Mesothelial cell of epicardium (in vitro differentiated cells): ENCODE data around the gene MRPL51. TPM values are rescaled to one million over a fixed set of nuclear protein-coding genes. Genes with fewer than 3 reads are reported as not detected.

Experiments
- DNase-seq, 2 experiments: peaks; one replicate each; pipeline ENCODE4 v3.0.0; 2021; ENCODE audit warnings: low spot score in 2 of 2; ENCODE audit not compliant: unreplicated experiment in 2 of 2
- H3K27ac Mint-ChIP-seq: 2 replicates; pipeline ENCODE4 v1.8.0; 2021; ENCODE audit warnings: mixed read lengths
- H3K27me3 Mint-ChIP-seq: 2 replicates; pipeline ENCODE4 v1.8.0; 2021; ENCODE audit warnings: low read depth, mixed read lengths
- H3K36me3 Mint-ChIP-seq: 2 replicates; pipeline ENCODE4 v1.8.0; 2021; ENCODE audit warnings: mixed read lengths
- H3K4me1 Mint-ChIP-seq: 2 replicates; pipeline ENCODE4 v1.8.0; 2021; ENCODE audit warnings: mixed read lengths
- H3K4me3 Mint-ChIP-seq: 2 replicates; pipeline ENCODE4 v1.8.0; 2021; ENCODE audit warnings: mild to moderate bottlenecking, moderate library complexity, mixed read lengths
- H3K9me3 Mint-ChIP-seq: 2 replicates; pipeline ENCODE4 v1.8.0; 2021; ENCODE audit warnings: mixed read lengths
- total RNA-seq: library from RNA; stranded (reverse); gene quantifications from 3 replicates; pipeline ENCODE4 v1.2.1, GENCODE V29; 2021
- TF ChIP-seq, protein P1 (sequence below): fragments of 200-600 bp; sonication (generic); IDR thresholded peaks from one replicate; pipeline ENCODE4 v1.5.0; 2021; ENCODE audit warnings: antibody characterized with exemption; ENCODE audit not compliant: unreplicated experiment

The MRPL51 gene
- total RNA-seq, 1 donor from 2014 or later: 137 TPM

DNA sequence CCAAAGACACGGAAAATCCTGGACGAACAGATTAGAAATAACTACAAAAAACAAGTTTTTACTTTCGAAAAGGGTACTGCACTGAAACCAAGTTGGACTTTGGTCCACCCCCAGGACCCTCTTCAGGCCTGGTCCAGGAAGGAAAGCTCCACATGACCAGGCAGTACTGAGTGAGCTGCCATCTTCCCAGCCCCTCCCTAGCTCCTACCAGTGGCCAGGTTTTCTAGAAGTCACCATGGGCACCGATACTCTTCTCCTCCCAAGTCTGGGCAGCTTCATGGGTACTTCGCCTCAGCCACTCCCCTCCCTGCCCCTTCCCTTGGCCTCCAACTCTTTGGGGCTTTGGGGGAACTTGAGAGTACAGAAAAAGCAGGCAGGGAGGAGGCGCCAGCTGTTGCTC lies 29.2 kb downstream of the MRPL51 start:
- TF ChIP-seq, protein P1, sequence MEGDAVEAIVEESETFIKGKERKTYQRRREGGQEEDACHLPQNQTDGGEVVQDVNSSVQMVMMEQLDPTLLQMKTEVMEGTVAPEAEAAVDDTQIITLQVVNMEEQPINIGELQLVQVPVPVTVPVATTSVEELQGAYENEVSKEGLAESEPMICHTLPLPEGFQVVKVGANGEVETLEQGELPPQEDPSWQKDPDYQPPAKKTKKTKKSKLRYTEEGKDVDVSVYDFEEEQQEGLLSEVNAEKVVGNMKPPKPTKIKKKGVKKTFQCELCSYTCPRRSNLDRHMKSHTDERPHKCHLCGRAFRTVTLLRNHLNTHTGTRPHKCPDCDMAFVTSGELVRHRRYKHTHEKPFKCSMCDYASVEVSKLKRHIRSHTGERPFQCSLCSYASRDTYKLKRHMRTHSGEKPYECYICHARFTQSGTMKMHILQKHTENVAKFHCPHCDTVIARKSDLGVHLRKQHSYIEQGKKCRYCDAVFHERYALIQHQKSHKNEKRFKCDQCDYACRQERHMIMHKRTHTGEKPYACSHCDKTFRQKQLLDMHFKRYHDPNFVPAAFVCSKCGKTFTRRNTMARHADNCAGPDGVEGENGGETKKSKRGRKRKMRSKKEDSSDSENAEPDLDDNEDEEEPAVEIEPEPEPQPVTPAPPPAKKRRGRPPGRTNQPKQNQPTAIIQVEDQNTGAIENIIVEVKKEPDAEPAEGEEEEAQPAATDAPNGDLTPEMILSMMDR: no peak
- Mint-ChIP-seq H3K27me3 (peaks cover 2% of the 10 kb centered on the region), H3K27ac (no peak overlapping the region), H3K36me3 (peaks cover 6% of the 10 kb centered on the region), H3K4me3 (no peak overlapping the region), H3K9me3 (no peaks in the 10 kb centered on the region), H3K4me1 (no peaks in the 10 kb centered on the region)
- no peak for DNase-seq

DNA sequence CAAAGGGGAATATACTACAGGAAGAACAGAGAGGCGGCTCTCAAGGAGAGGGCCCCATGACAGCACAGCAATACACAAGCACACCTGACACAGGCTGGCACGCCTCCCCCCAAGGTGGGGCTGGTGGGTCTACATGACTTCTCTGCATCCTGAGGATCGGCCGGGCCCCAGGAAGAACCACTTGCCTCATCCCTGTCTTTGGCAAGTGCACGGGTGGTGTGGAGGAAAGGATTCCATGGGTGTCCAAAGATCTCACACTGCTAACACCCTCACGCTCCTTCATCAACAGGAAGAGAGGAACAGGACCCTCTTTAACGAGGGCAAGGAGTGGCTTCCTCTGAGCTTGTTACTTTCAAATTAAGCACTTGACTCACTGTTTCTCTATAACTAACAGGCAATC lies 29.8 kb downstream of the MRPL51 start:
- Mint-ChIP-seq H3K36me3 (peaks cover 6% of the 10 kb centered on the region), H3K4me1 (no peaks in the 10 kb centered on the region), H3K4me3 (no peak overlapping the region), H3K9me3 (no peaks in the 10 kb centered on the region), H3K27ac (no peak overlapping the region), H3K27me3 (no peaks in the 10 kb centered on the region)
- TF ChIP-seq, protein P1: no peak
- DNase-seq: no peak

DNA sequence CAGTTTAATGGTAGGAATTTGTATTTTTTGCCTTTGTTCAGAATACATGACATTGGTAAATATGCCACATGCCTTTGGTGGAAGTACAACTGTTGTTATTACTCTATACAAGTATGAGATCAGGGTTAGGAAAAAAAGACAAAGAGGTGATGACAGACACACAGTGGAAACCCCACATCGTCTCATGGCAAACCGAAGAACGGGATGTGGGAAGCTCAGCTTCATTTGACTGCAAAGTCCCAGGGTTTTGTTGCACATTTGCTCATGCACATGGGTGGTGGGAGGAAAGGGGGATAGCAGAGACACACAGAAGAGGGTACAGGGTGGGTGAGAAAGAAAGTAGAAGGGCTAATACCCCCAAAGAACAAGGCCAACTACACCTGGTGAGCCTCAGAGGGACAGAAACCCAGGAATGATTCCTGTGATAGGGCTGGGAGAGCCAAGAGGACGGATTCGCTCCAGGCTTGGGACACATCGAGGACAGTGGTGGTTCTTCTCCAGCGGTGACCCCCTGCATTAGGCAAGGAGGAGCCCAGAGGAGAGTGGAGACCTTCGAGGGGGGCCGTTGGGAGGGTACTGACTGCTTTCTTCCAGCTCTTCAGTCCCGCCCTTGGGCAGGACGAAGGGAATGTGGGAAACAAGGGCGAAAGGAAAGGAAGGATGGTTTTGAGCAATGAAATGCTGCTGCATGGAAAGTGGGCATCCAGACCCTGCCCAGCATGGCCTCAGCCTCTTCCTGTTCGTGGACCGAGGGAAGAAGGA lies 30.6 kb downstream of the MRPL51 start:
- H3K9me3 Mint-ChIP-seq: no peaks in the 10 kb centered on the region
- H3K4me3 Mint-ChIP-seq: no peak overlapping the region
- H3K27ac Mint-ChIP-seq: no peak overlapping the region
- no peak for DNase-seq
- TF ChIP-seq, protein P1: no peak
- no peaks in the 10 kb centered on the region for H3K27me3 Mint-ChIP-seq
- H3K4me1 Mint-ChIP-seq: no peaks in the 10 kb centered on the region
- peaks cover 6% of the 10 kb centered on the region for H3K36me3 Mint-ChIP-seq

DNA sequence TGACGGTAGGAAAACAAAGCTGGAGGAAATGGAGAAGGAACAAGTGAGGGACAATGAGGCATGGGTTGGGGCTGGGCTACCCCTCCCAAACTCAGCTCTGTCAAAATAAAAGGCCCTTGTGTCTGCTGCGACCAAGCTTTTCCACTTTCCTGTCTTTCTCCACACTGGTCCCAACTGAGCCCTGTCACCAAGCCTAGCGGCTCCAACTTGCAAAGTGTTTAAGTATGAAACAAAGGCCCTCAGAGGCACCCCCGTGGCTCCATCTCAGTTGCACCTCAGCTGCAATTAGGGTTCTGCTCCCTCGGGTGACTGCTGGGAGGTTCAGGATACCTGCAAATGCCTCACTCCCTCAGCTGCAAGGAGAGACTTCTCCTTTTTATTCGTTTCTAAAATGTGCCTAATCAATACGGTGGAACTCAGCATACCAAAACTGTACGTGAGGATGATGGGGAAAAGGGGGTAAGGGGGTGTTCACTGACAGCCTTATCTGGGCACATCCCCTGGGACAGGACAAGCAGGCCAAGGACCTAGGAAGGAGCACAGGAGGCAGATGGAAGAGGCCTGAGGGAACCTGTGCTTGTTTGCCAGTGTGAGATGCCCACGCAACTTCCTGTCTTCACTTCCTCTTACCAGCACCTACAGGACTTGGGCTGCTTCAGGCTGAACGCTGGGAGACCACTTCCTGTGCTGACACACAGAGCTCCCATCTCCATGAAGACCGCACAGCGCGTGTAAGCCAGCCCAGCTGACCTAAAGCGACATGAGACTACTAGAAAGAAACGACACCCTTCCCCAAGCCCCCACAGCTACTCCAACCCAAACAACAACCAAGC lies 31.4 kb downstream of the MRPL51 start:
- Mint-ChIP-seq H3K27ac (no peak overlapping the region), H3K4me1 (no peaks in the 10 kb centered on the region), H3K27me3 (no peaks in the 10 kb centered on the region), H3K36me3 (peaks cover 6% of the 10 kb centered on the region), H3K4me3 (no peak overlapping the region), H3K9me3 (no peaks in the 10 kb centered on the region)
- DNase-seq: no peak
- TF ChIP-seq, protein P1: no peak

DNA sequence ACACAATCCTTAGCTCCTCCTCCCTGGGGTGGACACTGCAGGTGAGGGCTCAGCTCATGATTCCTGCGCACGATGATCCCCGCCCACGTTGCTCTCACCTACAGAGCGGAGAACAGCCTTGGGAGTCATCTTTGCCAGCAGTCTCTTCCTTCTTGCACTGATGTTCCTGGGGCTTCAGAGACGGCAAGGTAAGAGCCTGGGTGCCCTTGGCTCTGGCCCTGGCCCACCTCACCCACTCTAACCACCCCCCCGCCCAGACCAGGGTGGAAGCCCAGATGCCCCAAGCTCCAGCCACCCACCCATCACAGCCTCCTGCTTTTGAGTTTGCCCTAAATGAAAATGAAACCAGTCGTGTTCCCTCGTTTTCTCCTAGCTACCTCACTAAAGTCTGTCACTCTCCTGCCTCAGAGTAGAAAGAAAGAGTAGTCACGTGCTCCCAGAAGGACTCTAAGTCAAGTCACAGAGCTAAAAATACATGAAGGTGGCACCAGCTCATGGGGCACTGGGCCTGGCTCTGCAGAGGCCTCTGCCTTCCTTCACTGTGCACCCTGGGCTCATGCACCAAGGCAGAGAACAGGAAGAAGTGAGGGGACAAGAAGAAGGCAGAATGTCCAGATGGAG lies 32.2 kb downstream of the MRPL51 start:
- no peaks in the 10 kb centered on the region for H3K4me1 Mint-ChIP-seq
- peaks cover 6% of the 10 kb centered on the region for H3K36me3 Mint-ChIP-seq
- DNase-seq: no peak
- H3K27ac Mint-ChIP-seq: no peak overlapping the region
- H3K4me3 Mint-ChIP-seq: no peak overlapping the region
- no peaks in the 10 kb centered on the region for H3K27me3 Mint-ChIP-seq
- TF ChIP-seq, protein P1: no peak
- no peaks in the 10 kb centered on the region for H3K9me3 Mint-ChIP-seq
